Suprapubic skin (tissue), 4 donors: Measurements from ENCODE around the gene MCM7. TPM values are rescaled to one million over a fixed set of nuclear protein-coding genes. Genes with fewer than 3 reads are reported as not detected.

ENCODE experiments used
- DNase-seq, 2 donors: peaks; one replicate each; pipeline ENCODE4 v3.0.0-alpha.2; 2019; ENCODE audit warnings: low spot score in 2 of 2
- H3K27ac ChIP-seq: fragments of 200-600 bp; sonication (generic); one replicate; pipeline ENCODE4 v1.5.1; 2019
- H3K27me3 ChIP-seq: fragments of 200-600 bp; sonication (generic); one replicate; pipeline ENCODE4 v1.5.1; 2019
- H3K36me3 ChIP-seq: fragments of 200-600 bp; sonication (generic); one replicate; pipeline ENCODE4 v1.5.1; 2019
- H3K4me1 ChIP-seq: fragments of 200-600 bp; sonication (generic); one replicate; pipeline ENCODE4 v1.5.1; 2019
- H3K4me3 ChIP-seq: fragments of 200-600 bp; sonication (generic); one replicate; pipeline ENCODE4 v1.5.1; 2019; ENCODE audit warnings: mild to moderate bottlenecking
- H3K9me3 ChIP-seq: fragments of 200-600 bp; sonication (generic); one replicate; pipeline ENCODE4 v1.5.1; 2019
- CTCF ChIP-seq, 2 donors: fragments of 200-600 bp in 1 of 2; fragments of 450-650 bp in 1 of 2; sonication (generic) in 1 of 2; IDR thresholded peaks; one replicate each; pipeline ENCODE4 v1.5.1; 2016 to 2019; ENCODE audit warnings: antibody characterized with exemption in 2 of 2, mild to moderate bottlenecking in 1 of 2, moderate library complexity in 1 of 2
- EP300 ChIP-seq: sonication (generic); formaldehyde crosslinking; IDR thresholded peaks from one replicate; pipeline ENCODE4 v1.6.1; 2017; ENCODE audit warnings: antibody characterized with exemption
- POLR2A ChIP-seq, 2 donors: fragments of 450-650 bp; IDR thresholded peaks; one replicate each; pipeline ENCODE4 v1.6.1; 2017; ENCODE audit warnings: antibody characterized with exemption in 2 of 2, mild to moderate bottlenecking in 2 of 2, moderate library complexity in 2 of 2
- POLR2AphosphoS5 ChIP-seq, 3 donors: sonication (generic); formaldehyde crosslinking; IDR thresholded peaks; one replicate each; pipeline ENCODE4 v1.6.1; 2017; ENCODE audit warnings: antibody characterized with exemption in 3 of 3
- WGBS: methylation state at CpG from one replicate; pipeline ENCODE4 v1.1.5; 2018; 5-methylcytosine and 5-hydroxymethylcytosine counted together
- total RNA-seq, 4 donors: library from RNA; depleted of rRNA; stranded (reverse); fragments of >200 nt; gene quantifications; one replicate each; pipeline ENCODE4 v1.1.0, GENCODE V29; 2016

Gene MCM7
- total RNA-seq, 4 donors from 2014 or later = 43.8 to 97.0 (median 51.8) TPM

- Histone ChIP-seq H3K27me3 (no peaks in the 10 kb centered on the region), H3K4me1 (peaks cover 12% of the 10 kb centered on the region), H3K27ac (no peak overlapping the region), H3K9me3 (peaks cover 16% of the 10 kb centered on the region), H3K36me3 (peaks cover 64% of the 10 kb centered on the region), H3K4me3 (no peak overlapping the region)
- no peak for DNase-seq
- 89% methylated on average over 7 of the region's 7 CpGs for WGBS
- no peak for TF ChIP-seq EP300
- TF ChIP-seq POLR2AphosphoS5 (IDR thresholded peaks at IDR 0.05) = no peak
- no peak for TF ChIP-seq POLR2A (IDR thresholded peaks at IDR 0.05)
- TF ChIP-seq CTCF (IDR thresholded peaks at IDR 0.05) = no peak
Measured at GRCh38 chr7:100066953-100067352, 34.2 kb downstream of the MCM7 start.

GRCh38 chr7:100065452-100066186, 35.6 kb downstream of the MCM7 start:
- Histone ChIP-seq H3K36me3 (peaks cover 61% of the 10 kb centered on the region), H3K27me3 (no peaks in the 10 kb centered on the region), H3K9me3 (peaks cover 3% of the 10 kb centered on the region), H3K27ac (peak overlapping the region; percentile 43), H3K4me3 (no peak overlapping the region), H3K4me1 (peaks cover 12% of the 10 kb centered on the region)
- WGBS = 52% methylated on average over 8 of the region's 8 CpGs
- TF ChIP-seq EP300 = no peak
- TF ChIP-seq POLR2AphosphoS5 (IDR thresholded peaks at IDR 0.05) = peak in 1 of 3 donors; percentile 59
- DNase-seq = no peak

GRCh38 chr7:100064162-100064561, 37.0 kb downstream of the MCM7 start:
- TF ChIP-seq POLR2AphosphoS5 (IDR thresholded peaks at IDR 0.05) (no peak), POLR2A (IDR thresholded peaks at IDR 0.05) (no peak), CTCF (IDR thresholded peaks at IDR 0.05) (no peak), EP300 (no peak)
- no peak overlapping the region for H3K27ac ChIP-seq
- no peak overlapping the region for H3K4me3 ChIP-seq
- peaks cover 12% of the 10 kb centered on the region for H3K4me1 ChIP-seq
- H3K27me3 ChIP-seq = no peaks in the 10 kb centered on the region
- peaks cover 60% of the 10 kb centered on the region for H3K36me3 ChIP-seq
- no peak for DNase-seq
- WGBS = 96% methylated on average over 9 of the region's 9 CpGs
- no peaks in the 10 kb centered on the region for H3K9me3 ChIP-seq

- no peak for DNase-seq
- WGBS = 90% methylated on average over 4 of the region's 4 CpGs
- peaks cover 61% of the 10 kb centered on the region for H3K36me3 ChIP-seq
Measured at GRCh38 chr7:100063376-100063775, 37.8 kb downstream of the MCM7 start.

GRCh38 chr7:100061518-100062193, 39.5 kb downstream of the MCM7 start:
- no peak for TF ChIP-seq POLR2A (IDR thresholded peaks at IDR 0.05)
- no peak for TF ChIP-seq EP300
- TF ChIP-seq POLR2AphosphoS5 (IDR thresholded peaks at IDR 0.05) = no peak
- no peak for TF ChIP-seq CTCF (IDR thresholded peaks at IDR 0.05)
- H3K4me3 ChIP-seq = no peak overlapping the region
- no peak overlapping the region for H3K27ac ChIP-seq
- WGBS = 93% methylated on average over 11 of the region's 11 CpGs
- no peak for DNase-seq
- peaks cover 12% of the 10 kb centered on the region for H3K4me1 ChIP-seq
- H3K36me3 ChIP-seq = peaks cover 69% of the 10 kb centered on the region
- H3K9me3 ChIP-seq = no peaks in the 10 kb centered on the region
- no peaks in the 10 kb centered on the region for H3K27me3 ChIP-seq

More at GRCh38 chr7:100063376-100063775, 37.8 kb downstream of the MCM7 start:
- no peak overlapping the region for H3K4me3 ChIP-seq
- no peaks in the 10 kb centered on the region for H3K9me3 ChIP-seq
- H3K27ac ChIP-seq = no peak overlapping the region
- TF ChIP-seq POLR2A (IDR thresholded peaks at IDR 0.05) = no peak
- peaks cover 12% of the 10 kb centered on the region for H3K4me1 ChIP-seq
- H3K27me3 ChIP-seq = no peaks in the 10 kb centered on the region

GRCh38 chr7:100059251-100059739, 41.9 kb downstream of the MCM7 start:
- TF ChIP-seq EP300 = no peak
- TF ChIP-seq CTCF (IDR thresholded peaks at IDR 0.05) = no peak
- TF ChIP-seq POLR2AphosphoS5 (IDR thresholded peaks at IDR 0.05) = no peak
- no peak for TF ChIP-seq POLR2A (IDR thresholded peaks at IDR 0.05)
- DNase-seq = no peak
- no peaks in the 10 kb centered on the region for H3K27me3 ChIP-seq
- H3K36me3 ChIP-seq = peaks cover 64% of the 10 kb centered on the region
- no peaks in the 10 kb centered on the region for H3K4me1 ChIP-seq
- WGBS = 95% methylated on average over 5 of the region's 5 CpGs
- H3K9me3 ChIP-seq = no peaks in the 10 kb centered on the region
- no peak overlapping the region for H3K27ac ChIP-seq
- no peak overlapping the region for H3K4me3 ChIP-seq
